ENCODE measurements around the gene SGPP2. TPM values are rescaled to one million over a fixed set of nuclear protein-coding genes. Genes with fewer than 3 reads are reported as not detected.

The SGPP2 gene
- total and polyA plus RNA-seq, 2 of the 4 experiments (the other 2 are of a cell fraction): not detected

DNA sequence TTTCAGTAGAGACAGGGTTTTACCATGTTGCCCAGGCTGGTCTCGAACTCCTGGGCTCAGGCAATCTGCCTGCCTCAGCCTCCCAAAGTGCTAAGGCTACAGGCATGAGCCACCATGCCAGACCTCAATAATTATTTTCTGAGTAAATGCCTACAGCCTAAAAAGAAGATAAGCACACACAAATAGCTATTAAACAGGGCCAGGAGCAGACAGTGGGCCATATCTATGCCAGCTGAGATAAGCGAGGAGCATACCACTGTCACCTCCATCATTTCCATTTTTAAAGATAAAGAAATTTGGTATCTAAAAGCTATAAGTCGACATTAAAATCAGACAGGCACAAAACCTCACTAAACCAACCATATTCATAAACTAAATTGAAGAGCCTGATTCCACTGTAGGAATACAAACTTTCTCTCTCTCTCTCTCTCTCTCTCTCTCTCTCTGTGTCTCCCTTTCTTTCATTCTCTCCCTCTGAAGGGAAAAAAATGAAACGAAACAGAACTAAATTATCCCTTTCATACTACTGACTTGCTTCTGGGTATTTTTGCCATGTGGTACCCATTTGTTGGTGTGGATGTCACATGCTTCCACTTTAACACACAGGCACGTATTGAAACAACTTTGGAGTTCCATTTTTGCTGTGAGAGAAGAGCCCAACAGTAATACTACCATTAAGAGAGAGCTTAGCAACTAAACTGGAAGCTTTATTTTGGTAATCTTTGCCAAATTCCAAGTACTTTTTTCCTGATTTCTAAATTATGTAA is 180.6 kb downstream of the SGPP2 start:
- Histone ChIP-seq H3K4ac (ENCODE audit: low read depth, low read length) (no peak overlapping the region), H3K9ac (ENCODE audit: low read depth, low read length) (no peak overlapping the region), H4K5ac (ENCODE audit: low read depth, low read length) (no peak overlapping the region), H3K36me3 (ENCODE audit: control insufficient read depth, insufficient read depth, low read length) (no peaks in the 10 kb centered on the region), H3K79me1 (ENCODE audit: low read depth in 1 of 2, low read length in 2 of 2) (peaks cover 0 to 12% of the 10 kb centered on the region in 2 experiments; a peak in 1 of 4 replicates), H3K4me3 (ENCODE audit: insufficient read depth, low read depth, low read length) (no peak overlapping the region), H3K23ac (ENCODE audit: low read depth, low read length) (no peak overlapping the region), H2AFZ (replicated peaks; ENCODE audit: low read length, poor library complexity) (no peak overlapping the region), H4K91ac (ENCODE audit: insufficient read depth, low read depth, low read length) (no peak overlapping the region), H2BK20ac (ENCODE audit: low read depth, low read length) (no peak overlapping the region), H2AK5ac (ENCODE audit: low read depth, low read length) (no peak overlapping the region), H3K18ac (ENCODE audit: low read depth, low read length) (no peak overlapping the region), H2BK120ac (ENCODE audit: low read depth, low read length) (no peak overlapping the region), H3K14ac (replicated peaks; ENCODE audit: low read depth, low read length) (no peak overlapping the region), H2BK15ac (ENCODE audit: low read depth, low read length) (no peak overlapping the region), H4K20me1 (ENCODE audit: insufficient read depth, low read length) (no peaks in the 10 kb centered on the region), H3K56ac (ENCODE audit: extremely low read depth, insufficient read depth, low read length) (no peak overlapping the region), H3K27me3 (ENCODE audit: control insufficient read depth, insufficient read depth, low read length) (no peaks in the 10 kb centered on the region), H3K4me2 (ENCODE audit: low read depth, low read length) (no peak overlapping the region), H4K8ac (ENCODE audit: low read depth in 2 of 2, low read length in 2 of 2) (no peak overlapping the region), H3K27ac (ENCODE audit: insufficient read depth, low read length) (no peak overlapping the region), H3K9me3 (ENCODE audit: control insufficient read depth, insufficient read depth, low read length) (no peaks in the 10 kb centered on the region), H2BK5ac (ENCODE audit: low read depth, low read length, poor library complexity, severe bottlenecking) (no peak overlapping the region), H3K9me1 (ENCODE audit: insufficient read depth, low read length) (no peaks in the 10 kb centered on the region), H2AK9ac (replicated peaks; ENCODE audit: low read depth, low read length, poor library complexity) (no peak overlapping the region), H3K4me1 (ENCODE audit: control insufficient read depth, insufficient read depth, low read length) (no peaks in the 10 kb centered on the region)
- BruUV-seq (replicated peaks): no TSS peak
- CTCF ChIA-PET: interaction anchor here (0.6 kb wide), 3 partner anchors 21 to 580 kb away, joined by 3 to 4 read pairs (median 4); no protein-coding TSS in a partner anchor
- DNase-seq (no peak), ATAC-seq (ENCODE audit: low read depth) (no peak)
- TF ChIP-seq RAD21 (IDR thresholded peaks at IDR 0.05; ENCODE audit: low read length) (no peak), MAFK (IDR thresholded peaks at IDR 0.05; ENCODE audit: low read depth, low read length) (no peak), CTCF (conservative IDR thresholded peaks at IDR 0.05; ENCODE audit: low read depth, low read length) (no peak), NFE2L2 (IDR thresholded peaks at IDR 0.05; ENCODE audit: low read depth, low read length) (no peak), MXI1 (IDR thresholded peaks at IDR 0.05; ENCODE audit: borderline replicate concordance, low read depth, low read length) (no peak), MAZ (IDR thresholded peaks at IDR 0.05; ENCODE audit: borderline replicate concordance, low read depth, low read length) (no peak), POLR2A (IDR thresholded peaks at IDR 0.05; ENCODE audit: low read depth, low read length) (no peak), SMC3 (IDR thresholded peaks at IDR 0.05; ENCODE audit: low read depth, low read length) (no peak), RFX5 (IDR thresholded peaks at IDR 0.05; ENCODE audit: low read depth, low read length) (no peak), USF2 (IDR thresholded peaks at IDR 0.05; ENCODE audit: low read depth, low read length) (no peak), BHLHE40 (IDR thresholded peaks at IDR 0.05; ENCODE audit: low read depth, low read length) (no peak), CHD1 (IDR thresholded peaks at IDR 0.05; ENCODE audit: low read depth, low read length) (no peak), RCOR1 (IDR thresholded peaks at IDR 0.05; ENCODE audit: insufficient replicate concordance, low read length) (no peak), FOS (IDR thresholded peaks at IDR 0.05; ENCODE audit: low read depth, low read length) (no peak), CEBPB (IDR thresholded peaks at IDR 0.05; ENCODE audit: low read depth, low read length) (no peak)
- TF ChIP-seq, protein P1, sequence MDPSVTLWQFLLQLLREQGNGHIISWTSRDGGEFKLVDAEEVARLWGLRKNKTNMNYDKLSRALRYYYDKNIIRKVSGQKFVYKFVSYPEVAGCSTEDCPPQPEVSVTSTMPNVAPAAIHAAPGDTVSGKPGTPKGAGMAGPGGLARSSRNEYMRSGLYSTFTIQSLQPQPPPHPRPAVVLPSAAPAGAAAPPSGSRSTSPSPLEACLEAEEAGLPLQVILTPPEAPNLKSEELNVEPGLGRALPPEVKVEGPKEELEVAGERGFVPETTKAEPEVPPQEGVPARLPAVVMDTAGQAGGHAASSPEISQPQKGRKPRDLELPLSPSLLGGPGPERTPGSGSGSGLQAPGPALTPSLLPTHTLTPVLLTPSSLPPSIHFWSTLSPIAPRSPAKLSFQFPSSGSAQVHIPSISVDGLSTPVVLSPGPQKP (IDR thresholded peaks at IDR 0.05; ENCODE audit: borderline replicate concordance, low read depth, low read length): no peak
- in situ Hi-C loops (cut with MboI; ENCODE audit: low sequenced_read_pairs) (no loop called here), intact Hi-C loops (cut with micrococcal nuclease) (no loop called here), dilution Hi-C loops (cut with HindIII; ENCODE audit: low sequenced_read_pairs, unreplicated experiment) (no loop called here)
- POLR2A ChIA-PET (ENCODE audit: unreplicated experiment): no interaction called here
- no CpG with 5 or more reads among the region's 5 CpGs for WGBS, 2 experiments (ENCODE audit: extremely low coverage in 2 of 2, insufficient read length in 1 of 2)

Measured in IMR-90 (cell line).